Kidney (tissue), 14 donors: ENCODE data around the gene TBC1D5. TPM values are rescaled to one million over a fixed set of nuclear protein-coding genes. Genes with fewer than 3 reads are reported as not detected.
"Not testable (repeated sequence)": the region's sequence is repeated elsewhere in the genome, so short reads cannot be mapped to it uniquely, and the experiment has no call there.

Experiments
- DNase-seq, 5 donors: peaks; one replicate each; pipeline ENCODE4 v3.0.0-alpha.2; 2013 to 2020
- FAIRE-seq: peaks from 2 replicates; lab custom pipeline; 2012; peaks lifted over from hg19 to GRCh38; lab: Jason Lieb, UNC
- H3K27ac ChIP-seq, 2 donors: one replicate each; pipeline ENCODE4 v1.7.0; 2013; ENCODE audit warnings: low read depth in 2 of 2, low read length in 2 of 2, inconsistent platforms in 1 of 2
- H3K27me3 ChIP-seq: one replicate; pipeline ENCODE4 v1.7.1; 2013; ENCODE audit warnings: low read length, inconsistent platforms; ENCODE audit not compliant: control insufficient read depth, insufficient read depth
- H3K36me3 ChIP-seq, 3 donors: one replicate each; pipeline versions ENCODE4 v1.7.0 to v1.7.1; 2013; ENCODE audit warnings: low read length in 3 of 3, control low read depth in 1 of 3, inconsistent platforms in 1 of 3; ENCODE audit not compliant: insufficient read depth in 3 of 3, control insufficient read depth in 2 of 3
- H3K4me1 ChIP-seq, 3 donors: one replicate each; pipeline versions ENCODE4 v1.7.0 to v1.7.1; 2013; ENCODE audit warnings: low read length in 3 of 3, inconsistent platforms in 1 of 3, low read depth in 1 of 3; ENCODE audit not compliant: control insufficient read depth in 2 of 3, insufficient read depth in 2 of 3
- H3K4me3 ChIP-seq, 3 donors: one replicate each; pipeline versions ENCODE4 v1.7.0 to v1.8.1; 2013; ENCODE audit warnings: low read length in 3 of 3, control low read depth in 1 of 3, inconsistent platforms in 1 of 3
- H3K9ac ChIP-seq, 3 donors: one replicate each; pipeline versions ENCODE4 v1.7.0 to v1.7.1; 2013; ENCODE audit warnings: low read length in 3 of 3, control low read depth in 1 of 3, inconsistent platforms in 1 of 3
- H3K9me3 ChIP-seq, 3 donors: one replicate each; pipeline versions ENCODE4 v1.7.0 to v1.7.1; 2013; ENCODE audit warnings: low read length in 3 of 3, control low read depth in 1 of 3, inconsistent platforms in 1 of 3; ENCODE audit not compliant: control insufficient read depth in 2 of 3, insufficient read depth in 1 of 3
- CTCF ChIP-seq: IDR thresholded peaks from 3 replicates; pipeline ENCODE4 v1.5.1; 2012; ENCODE audit warnings: mild to moderate bottlenecking, moderate library complexity, borderline replicate concordance; ENCODE audit not compliant: insufficient read depth; ENCODE audit errors: extremely low read depth
- intact Hi-C: fragments of 100-400 bp; cut with DNase I; formaldehyde crosslinking; loops from one replicate; pipeline ENCODE4 v1.11.1; 2022
- polyA plus RNA-seq: library from polyadenylated mRNA; stranded (reverse); fragments of 350-450 nt; fragmentation: Illumina TruSeq; extraction: RNeasy Lipid Tissue Mini Kit (QIAGEN cat#74804); gene quantifications from one replicate; pipeline ENCODE4 v1.2.3, GENCODE V29; 2014; ENCODE audit warnings: low read depth, low replicate concordance; ENCODE audit not compliant: insufficient read depth
- total RNA-seq: library from RNA; stranded (reverse); fragmentation: NEBNext Ultra II Directional; extraction: Animal tissue kit (Norgen Biotek cat#: 25700); gene quantifications from one replicate; pipeline ENCODE4 v1.2.1, GENCODE V29; 2021
- donor health status: control.
- donor health status: control.
- donor health status: control.
- donor health status: control.
- donor health status: control.
- donor health status: DM: yes; HTN: yes; CAD: no.
- donor health status: Normal renal cell carcinoma (clear cell type).

The TBC1D5 gene
- total and polyA plus RNA-seq, 2 donors from 2014 or later = 9.7 to 77.7 TPM

- Histone ChIP-seq H3K4me1 (peaks cover 0 to 5% (median 0%) of the 10 kb centered on the region in 3 donors), H3K36me3 (peaks cover 0 to 5% (median 3%) of the 10 kb centered on the region in 3 donors), H3K27ac (no peak overlapping the region), H3K9me3 (no peaks in the 10 kb centered on the region), H3K9ac (no peak overlapping the region), H3K4me3 (no peak overlapping the region), H3K27me3 (no peaks in the 10 kb centered on the region)
- no peak for FAIRE-seq
- intact Hi-C loops = no loop called here
- no peak for DNase-seq
- no peak for TF ChIP-seq CTCF
Observed at GRCh38 chr3:17398959-17399551, 343.4 kb downstream of the TBC1D5 start.

- Histone ChIP-seq H3K27ac (no peak overlapping the region), H3K27me3 (no peaks in the 10 kb centered on the region), H3K4me3 (no peak overlapping the region), H3K9ac (no peak overlapping the region), H3K4me1 (no peaks in the 10 kb centered on the region), H3K36me3 (no peaks in the 10 kb centered on the region), H3K9me3 (no peaks in the 10 kb centered on the region)
- no peak for DNase-seq
- FAIRE-seq = no peak
- intact Hi-C loops = no loop called here
- TF ChIP-seq CTCF = no peak
Observed at GRCh38 chr3:17396036-17396435, 346.4 kb downstream of the TBC1D5 start.

GRCh38 chr3:17394541-17395155 lies 347.8 kb downstream of the TBC1D5 start:
- Histone ChIP-seq H3K27ac (no peak overlapping the region), H3K4me3 (no peak overlapping the region), H3K4me1 (no peaks in the 10 kb centered on the region), H3K9me3 (no peaks in the 10 kb centered on the region), H3K27me3 (no peaks in the 10 kb centered on the region), H3K36me3 (no peaks in the 10 kb centered on the region), H3K9ac (no peak overlapping the region)
- no peak for TF ChIP-seq CTCF
- DNase-seq = no peak
- intact Hi-C loops = no loop called here
- no peak for FAIRE-seq

- H3K4me1 ChIP-seq, H3K27me3 ChIP-seq, intact Hi-C loops, FAIRE-seq, H3K27ac ChIP-seq, DNase-seq, H3K9me3 ChIP-seq, H3K36me3 ChIP-seq, H3K9ac ChIP-seq, H3K4me3 ChIP-seq: not testable (repeated sequence)
Observed at GRCh38 chr3:17392516-17392915, 349.9 kb downstream of the TBC1D5 start.
